K562 (cell line): ENCODE data around the gene HPN. TPM values are rescaled to one million over a fixed set of nuclear protein-coding genes. Genes with fewer than 3 reads are reported as not detected.
A peak's percentile ranks its signal among the peaks of the same experiment; 100 is the strongest.

ENCODE experiments used
- ATAC-seq: fragments of 200-7000 bp; cut with Tn5 transposase; 3 replicates; pipeline ENCODE4 v1.9.1; 2020; ENCODE audit warnings: moderate library complexity
- BruUV-seq: library from RNA; stranded (reverse); fragments of 400-500 nt; replicated peaks from 2 replicates; lab custom pipeline; 2021; lab: Mats Ljungman, UMichigan
- CTCF ChIA-PET: fragments of 300-600 bp; formaldehyde crosslinking; extraction: SDS; loops from one replicate; lab custom pipeline; 2021; ENCODE audit warnings: low intra/inter-chr PET ratio; lab: Yijun Ruan, JAX
- POLR2A ChIA-PET: fragments of 300-600, 350-650 bp; sonication (Branson Sonifier 250); formaldehyde crosslinking; extraction: SDS; loops from one replicate; lab custom pipeline; 2021; ENCODE audit warnings: antibody characterized with exemption, inconsistent platforms; lab: Yijun Ruan, JAX
- DNase-seq, 4 experiments: peaks; one replicate each; pipeline versions ENCODE4 v3.0.0 to v3.0.0-alpha.2; 2011 to 2018; ENCODE audit warnings: low spot score in 3 of 4, mixed read lengths in 3 of 4; ENCODE audit errors: extremely low read depth in 1 of 4
- FAIRE-seq: peaks from 2 replicates; lab custom pipeline; 2011; peaks lifted over from hg19 to GRCh38; lab: Jason Lieb, UNC
- H2AFZ ChIP-seq: 2 replicates; pipeline ENCODE4 v1.6.0; 2011; ENCODE audit warnings: low read depth, low read length, control low read depth, inconsistent platforms
- H3K27ac ChIP-seq: fragments of 200-600 bp; 3 replicates; pipeline ENCODE4 v1.8.0; 2011; ENCODE audit warnings: low read depth, mild to moderate bottlenecking, control low read depth, inconsistent platforms, low read length, moderate library complexity, mixed read lengths; ENCODE audit errors: extremely low read depth
- H3K27me3 ChIP-seq, 2 experiments: fragments of 300-600 bp in 1 of 2; 2 replicates in 1 of 2; 3 replicates in 1 of 2; pipeline versions ENCODE4 v1.6.0 to v1.8.0; 2011; ENCODE audit warnings: inconsistent platforms in 2 of 2, low read length in 2 of 2, mild to moderate bottlenecking in 1 of 2, mixed read lengths in 1 of 2, moderate library complexity in 1 of 2; ENCODE audit not compliant: control insufficient read depth in 2 of 2, insufficient read depth in 2 of 2
- H3K36me3 ChIP-seq: fragments of 300-600 bp; 3 replicates; pipeline ENCODE4 v1.8.0; 2011; ENCODE audit warnings: mild to moderate bottlenecking, low read length, inconsistent platforms; ENCODE audit not compliant: control insufficient read depth, insufficient read depth
- H3K4me1 ChIP-seq, 2 experiments: fragments of 200-600 bp in 1 of 2; replicated peaks in 1 of 2; 2 replicates in 1 of 2; 3 replicates in 1 of 2; pipeline versions ENCODE4 v1.5.1 to v1.8.0; 2011; ENCODE audit warnings: inconsistent platforms in 2 of 2, low read length in 2 of 2, mild to moderate bottlenecking in 1 of 2, mixed read lengths in 1 of 2, moderate library complexity in 1 of 2; ENCODE audit not compliant: control insufficient read depth in 2 of 2, insufficient read depth in 2 of 2
- H3K4me2 ChIP-seq: 2 replicates; pipeline ENCODE4 v1.6.1; 2011; ENCODE audit warnings: low read length, control low read depth, inconsistent platforms, mixed read lengths; ENCODE audit not compliant: insufficient read depth
- H3K4me3 ChIP-seq: fragments of 200-600 bp; sonication (generic), shearing (Covaris generic); 2 replicates; pipeline ENCODE4 v1.5.1; 2016; ENCODE audit warnings: control low read depth, inconsistent platforms
- H3K79me2 ChIP-seq: fragments of 200-600 bp; 3 replicates; pipeline ENCODE4 v1.8.0; 2011; ENCODE audit warnings: low read length, inconsistent platforms; ENCODE audit not compliant: control insufficient read depth, insufficient read depth
- H3K9ac ChIP-seq, 2 experiments: 2 replicates each; pipeline versions ENCODE4 v1.6.0 to v1.6.1; 2011; ENCODE audit warnings: low read depth in 2 of 2, low read length in 2 of 2, control low read depth in 1 of 2, inconsistent platforms in 1 of 2, mild to moderate bottlenecking in 1 of 2, mixed read lengths in 1 of 2; ENCODE audit not compliant: insufficient read depth in 1 of 2
- H3K9me1 ChIP-seq: one replicate; pipeline ENCODE4 v1.6.0; 2011; ENCODE audit warnings: inconsistent platforms, mild to moderate bottlenecking, low read length, moderate library complexity; ENCODE audit not compliant: control insufficient read depth, insufficient read depth
- H3K9me3 ChIP-seq: replicated peaks from 2 replicates; pipeline ENCODE4 v1.5.1; 2011; ENCODE audit warnings: low read depth, low read length, inconsistent platforms; ENCODE audit not compliant: control insufficient read depth, insufficient read depth
- H4K20me1 ChIP-seq: replicated peaks from 2 replicates; pipeline ENCODE4 v1.6.1; 2011; ENCODE audit warnings: low read length, inconsistent platforms, mixed read lengths; ENCODE audit not compliant: control insufficient read depth, insufficient read depth
- HES1 ChIP-seq: fragments of 450-650 bp; IDR thresholded peaks from 2 replicates; pipeline ENCODE4 v1.6.1; 2016; ENCODE audit warnings: low read depth, mild to moderate bottlenecking, moderate library complexity
- RBM25 ChIP-seq: fragments of 200-400 bp; formaldehyde crosslinking; IDR thresholded peaks from 2 replicates; pipeline ENCODE4 v1.6.1; 2018; ENCODE audit warnings: low read length, low read depth, moderate library complexity; ENCODE audit not compliant: severe bottlenecking
- SMAD1 ChIP-seq: fragments of 150-350 bp; IDR thresholded peaks from 2 replicates; pipeline ENCODE4 v1.6.1; 2014; ENCODE audit warnings: low read length, low read depth; ENCODE audit not compliant: partially characterized antibody
- ZKSCAN1 ChIP-seq: fragments of 150-350 bp; IDR thresholded peaks from 2 replicates; pipeline ENCODE4 v1.6.1; 2016; ENCODE audit warnings: low read depth, low read length
- WGBS: fragments of 100-300 bp; shearing (Covaris generic); methylation state at CpG from one replicate; pipeline ENCODE4 v1.1.6; 2016; ENCODE audit warnings: low coverage, mixed read lengths; ENCODE audit not compliant: insufficient coverage; ENCODE audit errors: missing lambda C conversion rate; 5-methylcytosine and 5-hydroxymethylcytosine counted together
- in situ Hi-C: fragments of 300-500 bp; cut with MboI; formaldehyde crosslinking; loops from 4 replicates; pipeline ENCODE4 v1.15.0; 2018; ENCODE audit warnings: inconsistent platforms, mixed read lengths
- intact Hi-C: fragments of 100-400 bp; cut with micrococcal nuclease; formaldehyde crosslinking; loops from 2 replicates; pipeline ENCODE4 v1.14.2; 2022
- polyA plus RNA-seq, 8 experiments: library from polyadenylated mRNA; depleted of rRNA in 4 of 8; stranded (reverse) in 5 of 8; unstranded in 3 of 8; fragments of >200 nt; fragmentation: Nextera tagmentation in 2 of 8; fragmentation: Illumina TruSeq in 1 of 8; extraction: Ambion mirVana in 2 of 8; extraction: Trizol in 1 of 8; gene quantifications; 2 replicates each; pipeline versions ENCODE4 v1.2.1 to v1.2.3, GENCODE V29; 2011 to 2014; ENCODE audit warnings: inconsistent platforms in 1 of 8, missing spikeins in 1 of 8
- total RNA-seq, 7 experiments: library from RNA; depleted of rRNA in 6 of 7; stranded (reverse); fragments of >200 nt in 6 of 7; fragmentation: Illumina TruSeq in 2 of 7; extraction: Trizol in 2 of 7; gene quantifications; 2 replicates each; pipeline versions ENCODE4 v1.2.1 to v1.2.3, GENCODE V29; 2011 to 2021; ENCODE audit warnings: low replicate concordance in 1 of 7

HPN gene
- total and polyA plus RNA-seq, 9 of the 15 experiments (the other 6 are each of a cell fraction or from before 2014, with no cell fraction given) = 0.10 to 0.20 TPM; not detected in 7

DNA sequence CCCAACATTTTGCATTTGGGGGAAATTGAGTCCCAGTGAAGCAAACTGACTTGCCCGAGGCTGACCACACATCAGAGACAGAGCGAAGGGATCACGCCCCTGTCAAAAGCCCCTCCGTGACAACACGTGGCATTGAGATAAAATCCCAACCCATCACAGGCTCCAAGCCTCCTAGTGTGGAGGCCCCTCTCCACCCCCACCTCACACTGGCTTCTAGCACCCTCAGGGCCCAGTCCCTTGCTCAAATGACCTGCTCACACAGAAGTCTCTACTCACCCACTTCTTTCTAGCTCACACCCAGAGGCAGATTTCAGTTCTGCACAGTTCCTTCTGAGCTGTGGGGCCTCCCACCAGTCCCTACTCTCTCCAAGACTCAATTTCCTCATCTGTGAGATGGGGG, 10.3 kb downstream of the HPN start:
- Histone ChIP-seq H3K27ac (no peak overlapping the region), H2AFZ (no peak overlapping the region), H3K9ac (no peak overlapping the region), H3K4me3 (no peak overlapping the region), H3K9me3 (no peaks in the 10 kb centered on the region), H3K27me3 (0 out of 5 replicates have a peak, but pooled peaks cover 0 to 4% of the 10 kb centered on the region in 2 experiments), H3K79me2 (no peaks in the 10 kb centered on the region), H3K4me2 (no peak overlapping the region), H3K4me1 (peaks cover 0 to 7% of the 10 kb centered on the region in 2 experiments; a peak in 2 of 5 replicates), H3K36me3 (no peaks in the 10 kb centered on the region), H3K9me1 (no peaks in the 10 kb centered on the region), H4K20me1 (no peaks in the 10 kb centered on the region)
- POLR2A ChIA-PET = interaction anchor here (0.6 to 0.7 kb wide), 3 partner anchors 11 to 214 kb away, joined by 3 read pairs; no protein-coding TSS in a partner anchor
- ATAC-seq (no peak), DNase-seq (no peak), FAIRE-seq (no peak)
- intact Hi-C loops (no loop called here), in situ Hi-C loops (no loop called here)
- BruUV-seq = no TSS peak
- WGBS = 36% methylated on average over 5 of the region's 5 CpGs
- TF ChIP-seq RBM25 (peak; percentile 37), HES1 (no peak)
- CTCF ChIA-PET = no interaction called here

GRCh38 chr19:35052599-35053190, 11.2 kb downstream of the HPN start:
- no peaks in the 10 kb centered on the region for H4K20me1 ChIP-seq
- H3K4me1 ChIP-seq = peaks cover 0 to 7% of the 10 kb centered on the region in 2 experiments; a peak in 2 of 5 replicates
- no peak overlapping the region for H3K9ac ChIP-seq
- CTCF ChIA-PET = no interaction called here
- no peaks in the 10 kb centered on the region for H3K79me2 ChIP-seq
- no peaks in the 10 kb centered on the region for H3K9me1 ChIP-seq
- no TSS peak for BruUV-seq
- intact Hi-C loops = no loop called here
- no peak overlapping the region for H3K4me3 ChIP-seq
- DNase-seq (no peak), FAIRE-seq (no peak)
- H3K9me3 ChIP-seq = no peaks in the 10 kb centered on the region
- no peak overlapping the region for H3K4me2 ChIP-seq
- WGBS = 37% methylated on average over 8 of the region's 8 CpGs
- H3K36me3 ChIP-seq = no peaks in the 10 kb centered on the region
- no peak overlapping the region for H2AFZ ChIP-seq
- POLR2A ChIA-PET = interaction anchor here (0.7 kb wide), 1 partner anchor 10 kb away, joined by 3 read pairs; no protein-coding TSS in a partner anchor
- TF ChIP-seq SMAD1 (no peak), ZKSCAN1 (peak; percentile 88)
- TF ChIP-seq, all 486 proteins: peak for 1
- in situ Hi-C loops = no loop called here
- ATAC-seq = no peak
- 0 out of 5 replicates have a peak, but pooled peaks cover 0 to 4% of the 10 kb centered on the region in 2 experiments for H3K27me3 ChIP-seq
- H3K27ac ChIP-seq = no peak overlapping the region
